ENCODE measurements around the gene CYBA.
A peak's percentile ranks its signal among the peaks of the same experiment; 100 is the strongest.

Gene CYBA

GRCh38 chr16:88635671-88636319, 15.1 kb downstream of the CYBA start:
- DNase-seq: no peak
- TF ChIP-seq, protein P1, sequence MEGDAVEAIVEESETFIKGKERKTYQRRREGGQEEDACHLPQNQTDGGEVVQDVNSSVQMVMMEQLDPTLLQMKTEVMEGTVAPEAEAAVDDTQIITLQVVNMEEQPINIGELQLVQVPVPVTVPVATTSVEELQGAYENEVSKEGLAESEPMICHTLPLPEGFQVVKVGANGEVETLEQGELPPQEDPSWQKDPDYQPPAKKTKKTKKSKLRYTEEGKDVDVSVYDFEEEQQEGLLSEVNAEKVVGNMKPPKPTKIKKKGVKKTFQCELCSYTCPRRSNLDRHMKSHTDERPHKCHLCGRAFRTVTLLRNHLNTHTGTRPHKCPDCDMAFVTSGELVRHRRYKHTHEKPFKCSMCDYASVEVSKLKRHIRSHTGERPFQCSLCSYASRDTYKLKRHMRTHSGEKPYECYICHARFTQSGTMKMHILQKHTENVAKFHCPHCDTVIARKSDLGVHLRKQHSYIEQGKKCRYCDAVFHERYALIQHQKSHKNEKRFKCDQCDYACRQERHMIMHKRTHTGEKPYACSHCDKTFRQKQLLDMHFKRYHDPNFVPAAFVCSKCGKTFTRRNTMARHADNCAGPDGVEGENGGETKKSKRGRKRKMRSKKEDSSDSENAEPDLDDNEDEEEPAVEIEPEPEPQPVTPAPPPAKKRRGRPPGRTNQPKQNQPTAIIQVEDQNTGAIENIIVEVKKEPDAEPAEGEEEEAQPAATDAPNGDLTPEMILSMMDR (IDR thresholded peaks at IDR 0.05): no peak
- Histone ChIP-seq H3K4me3 (no peak overlapping the region), H3K9me3 (no peaks in the 10 kb centered on the region), H3K36me3 (peaks cover 18 to 28% (median 26%) of the 10 kb centered on the region in 3 donors), H3K27ac (no peak overlapping the region), H3K27me3 (peaks cover 0 to 68% of the 10 kb centered on the region in 2 donors), H3K4me1 (peaks cover 0 to 16% (median 14%) of the 10 kb centered on the region in 4 donors)
- intact Hi-C loops (cut with DNase I; ENCODE audit: low total_unique reads): no loop called here

GRCh38 chr16:88634994-88635670, 15.7 kb downstream of the CYBA start:
- H3K4me3 ChIP-seq: peak overlapping the region; percentile 30 to 44
- H3K36me3 ChIP-seq: peaks cover 24 to 34% (median 32%) of the 10 kb centered on the region in 3 donors
- TF ChIP-seq, protein P1 (IDR thresholded peaks at IDR 0.05): no peak
- intact Hi-C loops (cut with DNase I; ENCODE audit: low total_unique reads): no loop called here
- H3K27ac ChIP-seq: no peak overlapping the region
- DNase-seq: no peak
- peaks cover 0 to 62% of the 10 kb centered on the region in 2 donors for H3K27me3 ChIP-seq
- peaks cover 0 to 16% (median 14%) of the 10 kb centered on the region in 4 donors for H3K4me1 ChIP-seq
- H3K9me3 ChIP-seq: no peaks in the 10 kb centered on the region

GRCh38 chr16:88634141-88634993, 16.5 kb downstream of the CYBA start:
- intact Hi-C loops (cut with DNase I; ENCODE audit: low total_unique reads): no loop called here
- no peak for DNase-seq
- no peaks in the 10 kb centered on the region for H3K9me3 ChIP-seq
- peaks cover 0 to 54% of the 10 kb centered on the region in 2 donors for H3K27me3 ChIP-seq
- peaks cover 32 to 42% (median 40%) of the 10 kb centered on the region in 3 donors for H3K36me3 ChIP-seq
- TF ChIP-seq, protein P1 (IDR thresholded peaks at IDR 0.05): no peak
- H3K4me1 ChIP-seq: peaks cover 0 to 16% (median 14%) of the 10 kb centered on the region in 4 donors
- H3K4me3 ChIP-seq: peak overlapping the region; percentile 30 to 44
- H3K27ac ChIP-seq: no peak overlapping the region

DNA sequence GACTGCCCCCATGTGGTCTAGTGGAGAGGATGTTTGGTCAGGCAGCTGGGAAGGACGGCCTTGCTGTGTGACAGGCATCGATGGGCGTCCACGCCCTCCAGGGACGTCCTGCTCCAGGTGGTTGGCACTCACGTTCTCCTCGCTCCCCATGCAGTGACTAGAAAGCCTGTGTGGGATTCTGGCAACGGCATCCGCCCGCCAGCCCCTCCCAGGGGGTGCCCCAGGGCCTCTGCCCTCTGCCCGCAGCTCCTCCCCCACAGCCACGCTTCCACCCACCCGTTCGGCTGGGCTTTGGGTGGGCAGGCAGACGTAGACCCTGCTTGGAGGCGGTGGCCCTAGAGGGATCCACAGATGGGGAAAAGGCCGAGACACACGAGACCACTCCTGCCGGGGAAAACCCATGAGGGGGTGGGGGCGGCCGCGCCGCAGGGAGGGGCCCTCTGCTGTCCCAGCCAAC, 17.1 kb downstream of the CYBA start:
- intact Hi-C loops (cut with DNase I; ENCODE audit: low total_unique reads): no loop called here
- Histone ChIP-seq H3K36me3 (peaks cover 37 to 49% (median 47%) of the 10 kb centered on the region in 3 donors), H3K9me3 (no peaks in the 10 kb centered on the region), H3K27me3 (peaks cover 0 to 47% of the 10 kb centered on the region in 2 donors), H3K4me1 (peaks cover 0 to 16% (median 14%) of the 10 kb centered on the region in 4 donors), H3K27ac (no peak overlapping the region), H3K4me3 (peak overlapping the region in 1 of 2 donors; percentile 44)
- DNase-seq: peak in 1 of 2 donors; percentile 37
- TF ChIP-seq, protein P1 (IDR thresholded peaks at IDR 0.05): no peak

DNA sequence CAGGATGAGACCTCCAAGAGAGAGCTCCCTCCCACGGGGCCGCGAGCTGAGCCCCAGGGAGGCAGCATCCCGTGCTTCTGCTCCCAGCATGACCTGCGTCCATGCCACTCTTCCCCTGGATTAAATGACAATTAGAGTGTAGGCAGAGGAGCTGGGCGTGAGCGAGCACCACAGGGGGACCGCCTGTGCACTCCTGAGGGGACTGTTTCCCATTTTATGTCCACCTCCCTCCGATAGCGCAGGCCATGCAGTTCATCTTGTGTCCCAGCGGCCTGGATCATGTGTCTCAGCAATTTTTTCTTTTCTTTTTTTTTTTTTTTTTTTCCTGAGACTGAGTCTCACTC, 18.3 kb downstream of the CYBA start:
- intact Hi-C loops (cut with DNase I; ENCODE audit: low total_unique reads): no loop called here
- TF ChIP-seq, protein P1 (IDR thresholded peaks at IDR 0.05): no peak
- peaks cover 0 to 36% of the 10 kb centered on the region in 2 donors for H3K27me3 ChIP-seq
- H3K36me3 ChIP-seq: peaks cover 43 to 60% (median 58%) of the 10 kb centered on the region in 3 donors
- DNase-seq: no peak
- H3K9me3 ChIP-seq: no peaks in the 10 kb centered on the region
- H3K27ac ChIP-seq: no peak overlapping the region
- peaks cover 0 to 16% (median 14%) of the 10 kb centered on the region in 4 donors for H3K4me1 ChIP-seq
- H3K4me3 ChIP-seq: no peak overlapping the region
